Gastroesophageal sphincter (tissue), 3 donors: Measurements from ENCODE around the gene LPAR3.

Source experiments
- EP300 ChIP-seq: sonication (generic); formaldehyde crosslinking; IDR thresholded peaks from one replicate; pipeline ENCODE4 v1.6.1; 2017; ENCODE audit warnings: antibody characterized with exemption, mild to moderate bottlenecking
- POLR2A ChIP-seq, 2 donors: fragments of 450-650 bp; IDR thresholded peaks; one replicate each; pipeline ENCODE4 v1.6.1; 2017; ENCODE audit warnings: antibody characterized with exemption in 2 of 2, mild to moderate bottlenecking in 2 of 2, moderate library complexity in 1 of 2
- TF ChIP-seq, protein P1 (sequence below), 4 experiments: fragments of 200-600 bp in 2 of 4; fragments of 450-650 bp in 2 of 4; sonication (generic) in 1 of 4; IDR thresholded peaks; one replicate each; pipeline ENCODE4 v1.5.1; 2017 to 2019; ENCODE audit warnings: antibody characterized with exemption in 4 of 4, mild to moderate bottlenecking in 2 of 4, moderate library complexity in 2 of 4

DNA sequence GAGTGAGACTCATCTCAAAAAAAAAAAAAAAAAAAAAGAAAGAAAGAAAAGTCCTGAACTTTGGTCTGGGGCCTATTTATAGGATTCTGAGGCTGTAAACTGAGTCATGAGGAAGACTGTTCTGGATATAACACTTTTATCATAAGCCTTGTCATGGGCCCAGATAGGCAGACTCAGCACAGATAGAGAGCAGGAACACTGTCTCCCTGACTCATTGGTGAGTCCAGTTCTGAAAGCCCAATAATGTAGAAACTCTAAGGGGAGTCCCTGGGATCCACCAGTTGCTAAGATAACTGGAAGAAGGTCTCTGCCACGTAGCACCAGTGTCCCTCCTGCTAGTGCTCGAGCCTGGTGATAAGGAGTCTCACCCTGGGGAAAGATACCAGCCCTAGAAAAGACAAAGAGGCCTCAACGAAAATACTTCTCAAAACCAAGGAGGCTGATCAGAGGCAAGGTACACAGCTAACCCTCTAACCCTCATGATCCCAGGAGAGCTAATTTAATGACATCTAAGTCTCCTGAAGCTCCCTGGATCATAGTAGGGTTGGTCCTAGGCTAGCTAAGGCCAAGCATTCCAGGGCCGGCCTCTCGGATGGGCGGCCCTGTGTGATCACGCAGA is 43.5 kb downstream of the LPAR3 start:
- TF ChIP-seq, protein P1, sequence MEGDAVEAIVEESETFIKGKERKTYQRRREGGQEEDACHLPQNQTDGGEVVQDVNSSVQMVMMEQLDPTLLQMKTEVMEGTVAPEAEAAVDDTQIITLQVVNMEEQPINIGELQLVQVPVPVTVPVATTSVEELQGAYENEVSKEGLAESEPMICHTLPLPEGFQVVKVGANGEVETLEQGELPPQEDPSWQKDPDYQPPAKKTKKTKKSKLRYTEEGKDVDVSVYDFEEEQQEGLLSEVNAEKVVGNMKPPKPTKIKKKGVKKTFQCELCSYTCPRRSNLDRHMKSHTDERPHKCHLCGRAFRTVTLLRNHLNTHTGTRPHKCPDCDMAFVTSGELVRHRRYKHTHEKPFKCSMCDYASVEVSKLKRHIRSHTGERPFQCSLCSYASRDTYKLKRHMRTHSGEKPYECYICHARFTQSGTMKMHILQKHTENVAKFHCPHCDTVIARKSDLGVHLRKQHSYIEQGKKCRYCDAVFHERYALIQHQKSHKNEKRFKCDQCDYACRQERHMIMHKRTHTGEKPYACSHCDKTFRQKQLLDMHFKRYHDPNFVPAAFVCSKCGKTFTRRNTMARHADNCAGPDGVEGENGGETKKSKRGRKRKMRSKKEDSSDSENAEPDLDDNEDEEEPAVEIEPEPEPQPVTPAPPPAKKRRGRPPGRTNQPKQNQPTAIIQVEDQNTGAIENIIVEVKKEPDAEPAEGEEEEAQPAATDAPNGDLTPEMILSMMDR (IDR thresholded peaks at IDR 0.05): no peak
- no peak for TF ChIP-seq EP300
- no peak for TF ChIP-seq POLR2A (IDR thresholded peaks at IDR 0.05)
